ENCODE results near the gene HPX.

Gene HPX

GRCh38 chr11:6440906-6441358, at the start of gene HPX:
Gene HPX, minus strand, starts transcription at chr11:6440987. Its CDS starts 24 bp downstream, at chr11:6440963.
- DNase-seq: no peak

GRCh38 chr11:6489306-6489705, 48.5 kb upstream of the HPX start:
- no peak for DNase-seq

- DNase-seq: no peak
Observed at GRCh38 chr11:6488821-6489220, 48.0 kb upstream of the HPX start.

GRCh38 chr11:6488342-6488741, 47.6 kb upstream of the HPX start:
- no peak for DNase-seq

- DNase-seq: no peak
Observed at GRCh38 chr11:6486938-6487337, 46.2 kb upstream of the HPX start.

GRCh38 chr11:6486256-6486655, 45.5 kb upstream of the HPX start:
- no peak for DNase-seq

GRCh38 chr11:6485661-6486060, 44.9 kb upstream of the HPX start:
- no peak for DNase-seq

GRCh38 chr11:6483015-6483414, 42.2 kb upstream of the HPX start:
- DNase-seq: no peak

GRCh38 chr11:6482441-6482840, 41.7 kb upstream of the HPX start:
- no peak for DNase-seq

GRCh38 chr11:6481924-6482275, 41.1 kb upstream of the HPX start:
- DNase-seq: no peak

GRCh38 chr11:6481012-6481923, 40.5 kb upstream of the HPX start, which contains the start of the genes ARFIP2 and TIMM10B:
Gene ARFIP2, minus strand, starts transcription at chr11:6481331. Its CDS starts 910 bp downstream, at chr11:6480421.
Gene TIMM10B, plus strand, starts transcription at chr11:6481501. Its CDS starts 16 bp downstream, at chr11:6481517.
- DNase-seq: peak; percentile 38

- no peak for DNase-seq
Observed at GRCh38 chr11:6480299-6480914, 39.6 kb upstream of the HPX start.

GRCh38 chr11:6476571-6476970, 35.8 kb upstream of the HPX start:
- DNase-seq: no peak

GRCh38 chr11:6475936-6476335, 35.1 kb upstream of the HPX start:
- DNase-seq: peak; percentile 13

GRCh38 chr11:6474806-6475500, 34.2 kb upstream of the HPX start:
- DNase-seq: no peak

- DNase-seq: no peak
Observed at GRCh38 chr11:6474413-6474792, 33.6 kb upstream of the HPX start.

- DNase-seq: no peak
Observed at GRCh38 chr11:6473451-6474412, 32.9 kb upstream of the HPX start, which contains the start of gene TRIM3. Gene TRIM3, minus strand, starts transcription at chr11:6473941. Its CDS starts 8,246 bp downstream, at chr11:6465695.

- no peak for DNase-seq
Observed at GRCh38 chr11:6472934-6473333, 32.1 kb upstream of the HPX start.

GRCh38 chr11:6469599-6469998, 28.8 kb upstream of the HPX start:
- no peak for DNase-seq

- DNase-seq: peak; percentile 11
Observed at GRCh38 chr11:6468712-6469495, 28.1 kb upstream of the HPX start.

- DNase-seq: no peak
Observed at GRCh38 chr11:6459099-6459450, 18.3 kb upstream of the HPX start.
